HepG2 (cell line): ENCODE results near the gene HIPK2. TPM values are rescaled to one million over a fixed set of nuclear protein-coding genes. Genes with fewer than 3 reads are reported as not detected.

Experiments used
- NR2F1 ChIP-seq, 2 experiments: fragments of 450-650 bp in 1 of 2; formaldehyde crosslinking in 1 of 2; IDR thresholded peaks; 2 replicates each; pipeline versions ENCODE4 v1.5.0 to v1.6.1; 2016 to 2020; ENCODE audit warnings: mild to moderate bottlenecking in 1 of 2, missing compliant biosample characterization in 1 of 2, missing genetic modification reagents in 1 of 2, moderate library complexity in 1 of 2
- ZNF605 ChIP-seq: sonication (generic); formaldehyde crosslinking; IDR thresholded peaks from 2 replicates; pipeline ENCODE4 v1.8.0; 2022; ENCODE audit warnings: mild to moderate bottlenecking, missing genetic modification reagents
- ZNF703 ChIP-seq: sonication (generic); formaldehyde crosslinking; IDR thresholded peaks from 2 replicates; pipeline ENCODE4 v1.5.1; 2020; ENCODE audit warnings: missing genetic modification reagents, mild to moderate bottlenecking, moderate library complexity, borderline replicate concordance
- ZNF816 ChIP-seq: sonication (generic); formaldehyde crosslinking; IDR thresholded peaks from 2 replicates; pipeline ENCODE4 v1.8.0; 2022; ENCODE audit warnings: missing genetic modification reagents, mild to moderate bottlenecking, borderline replicate concordance
- polyA plus RNA-seq, 8 experiments: library from polyadenylated mRNA; depleted of rRNA in 3 of 8; stranded (reverse) in 7 of 8; unstranded in 1 of 8; fragments of >200 nt; fragmentation: Illumina TruSeq in 4 of 8; extraction: Trizol in 4 of 8; gene quantifications; 2 replicates each; pipeline versions ENCODE4 v1.2.1 to v1.2.3, GENCODE V29; 2011 to 2016; ENCODE audit warnings: low read depth in 4 of 8, missing spikeins in 1 of 8, mixed read lengths in 1 of 8; ENCODE audit not compliant: insufficient read depth in 1 of 8
- total RNA-seq, 5 experiments: library from RNA; depleted of rRNA; stranded (reverse); fragments of >200 nt; fragmentation: Illumina TruSeq; extraction: Trizol; gene quantifications; 2 replicates each; pipeline ENCODE4 v1.2.3, GENCODE V29; 2016; ENCODE audit warnings: low read depth in 1 of 5
- TF ChIP-seq, protein P1 (sequence below), 2 experiments: sonication (generic) in 1 of 2; formaldehyde crosslinking in 1 of 2; IDR thresholded peaks; 2 replicates each; pipeline versions ENCODE4 v1.6.1 to v1.9.0; 2014 to 2022; ENCODE audit warnings: antibody characterized with exemption in 1 of 2, borderline replicate concordance in 1 of 2, inconsistent platforms in 1 of 2, low read depth in 1 of 2, missing genetic modification reagents in 1 of 2
- TF ChIP-seq, protein P2 (sequence below): sonication (generic); formaldehyde crosslinking; IDR thresholded peaks from 2 replicates; pipeline ENCODE4 v1.4.0; 2020; ENCODE audit warnings: missing genetic modification reagents

HIPK2 gene
- total and polyA plus RNA-seq, 2 of the 13 experiments (the other 11 are each of a cell fraction or from before 2014, with no cell fraction given) = 14.4 to 20.2 TPM

DNA sequence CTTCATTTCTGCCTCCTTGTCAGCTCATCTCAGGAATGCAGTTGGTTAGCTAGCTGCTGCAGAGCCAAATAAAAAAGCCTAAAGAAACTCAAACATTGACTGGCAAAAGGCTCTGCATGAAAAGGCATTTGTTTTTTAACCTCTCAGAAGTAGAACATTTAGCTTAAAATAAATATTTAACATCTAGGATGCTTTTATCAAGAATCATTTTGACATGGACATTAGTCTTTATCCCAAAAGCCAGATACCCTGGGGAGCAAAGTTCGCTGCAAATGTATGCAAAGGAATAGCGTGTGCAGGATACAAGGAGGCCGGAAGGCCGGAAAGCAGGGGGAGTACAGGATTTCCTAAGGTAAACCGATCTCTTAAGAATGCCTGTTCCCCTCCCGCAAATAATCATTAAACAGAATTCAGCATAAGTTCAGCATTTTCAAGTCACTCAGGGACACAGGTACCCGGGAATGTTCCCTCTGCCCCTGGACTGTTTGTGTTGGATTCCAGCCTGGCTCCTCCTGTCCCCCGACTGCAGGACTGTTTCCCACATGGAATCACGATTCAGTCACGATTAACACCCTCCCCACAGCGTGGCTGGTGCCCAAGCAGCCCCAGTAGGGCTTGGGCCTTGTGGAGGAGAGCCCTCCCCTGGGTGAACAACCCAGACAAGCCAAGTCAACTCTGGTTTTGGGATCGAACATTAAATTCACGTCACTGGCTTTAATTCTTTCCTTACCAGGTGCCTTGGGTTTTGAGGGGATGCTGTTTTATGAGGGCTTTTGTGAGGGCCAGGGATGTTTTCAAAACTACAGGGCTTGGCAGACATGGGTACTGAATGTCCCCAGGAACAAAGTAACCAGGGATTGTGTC is 97.8 kb downstream of the HIPK2 start (continued):
- TF ChIP-seq, protein P1, sequence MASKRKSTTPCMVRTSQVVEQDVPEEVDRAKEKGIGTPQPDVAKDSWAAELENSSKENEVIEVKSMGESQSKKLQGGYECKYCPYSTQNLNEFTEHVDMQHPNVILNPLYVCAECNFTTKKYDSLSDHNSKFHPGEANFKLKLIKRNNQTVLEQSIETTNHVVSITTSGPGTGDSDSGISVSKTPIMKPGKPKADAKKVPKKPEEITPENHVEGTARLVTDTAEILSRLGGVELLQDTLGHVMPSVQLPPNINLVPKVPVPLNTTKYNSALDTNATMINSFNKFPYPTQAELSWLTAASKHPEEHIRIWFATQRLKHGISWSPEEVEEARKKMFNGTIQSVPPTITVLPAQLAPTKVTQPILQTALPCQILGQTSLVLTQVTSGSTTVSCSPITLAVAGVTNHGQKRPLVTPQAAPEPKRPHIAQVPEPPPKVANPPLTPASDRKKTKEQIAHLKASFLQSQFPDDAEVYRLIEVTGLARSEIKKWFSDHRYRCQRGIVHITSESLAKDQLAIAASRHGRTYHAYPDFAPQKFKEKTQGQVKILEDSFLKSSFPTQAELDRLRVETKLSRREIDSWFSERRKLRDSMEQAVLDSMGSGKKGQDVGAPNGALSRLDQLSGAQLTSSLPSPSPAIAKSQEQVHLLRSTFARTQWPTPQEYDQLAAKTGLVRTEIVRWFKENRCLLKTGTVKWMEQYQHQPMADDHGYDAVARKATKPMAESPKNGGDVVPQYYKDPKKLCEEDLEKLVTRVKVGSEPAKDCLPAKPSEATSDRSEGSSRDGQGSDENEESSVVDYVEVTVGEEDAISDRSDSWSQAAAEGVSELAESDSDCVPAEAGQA (IDR thresholded peaks at IDR 0.05; ENCODE audit: low read depth) = no peak
- TF ChIP-seq, protein P1 (CRISPR knock-in tag; IDR thresholded peaks at IDR 0.05; ENCODE audit: borderline replicate concordance) = no peak
- TF ChIP-seq ZNF703 (CRISPR knock-in tag) = no peak
- TF ChIP-seq NR2F1 (CRISPR knock-in tag; IDR thresholded peaks at IDR 0.05) = no peak
- TF ChIP-seq ZNF816 = no peak
- TF ChIP-seq, protein P2, sequence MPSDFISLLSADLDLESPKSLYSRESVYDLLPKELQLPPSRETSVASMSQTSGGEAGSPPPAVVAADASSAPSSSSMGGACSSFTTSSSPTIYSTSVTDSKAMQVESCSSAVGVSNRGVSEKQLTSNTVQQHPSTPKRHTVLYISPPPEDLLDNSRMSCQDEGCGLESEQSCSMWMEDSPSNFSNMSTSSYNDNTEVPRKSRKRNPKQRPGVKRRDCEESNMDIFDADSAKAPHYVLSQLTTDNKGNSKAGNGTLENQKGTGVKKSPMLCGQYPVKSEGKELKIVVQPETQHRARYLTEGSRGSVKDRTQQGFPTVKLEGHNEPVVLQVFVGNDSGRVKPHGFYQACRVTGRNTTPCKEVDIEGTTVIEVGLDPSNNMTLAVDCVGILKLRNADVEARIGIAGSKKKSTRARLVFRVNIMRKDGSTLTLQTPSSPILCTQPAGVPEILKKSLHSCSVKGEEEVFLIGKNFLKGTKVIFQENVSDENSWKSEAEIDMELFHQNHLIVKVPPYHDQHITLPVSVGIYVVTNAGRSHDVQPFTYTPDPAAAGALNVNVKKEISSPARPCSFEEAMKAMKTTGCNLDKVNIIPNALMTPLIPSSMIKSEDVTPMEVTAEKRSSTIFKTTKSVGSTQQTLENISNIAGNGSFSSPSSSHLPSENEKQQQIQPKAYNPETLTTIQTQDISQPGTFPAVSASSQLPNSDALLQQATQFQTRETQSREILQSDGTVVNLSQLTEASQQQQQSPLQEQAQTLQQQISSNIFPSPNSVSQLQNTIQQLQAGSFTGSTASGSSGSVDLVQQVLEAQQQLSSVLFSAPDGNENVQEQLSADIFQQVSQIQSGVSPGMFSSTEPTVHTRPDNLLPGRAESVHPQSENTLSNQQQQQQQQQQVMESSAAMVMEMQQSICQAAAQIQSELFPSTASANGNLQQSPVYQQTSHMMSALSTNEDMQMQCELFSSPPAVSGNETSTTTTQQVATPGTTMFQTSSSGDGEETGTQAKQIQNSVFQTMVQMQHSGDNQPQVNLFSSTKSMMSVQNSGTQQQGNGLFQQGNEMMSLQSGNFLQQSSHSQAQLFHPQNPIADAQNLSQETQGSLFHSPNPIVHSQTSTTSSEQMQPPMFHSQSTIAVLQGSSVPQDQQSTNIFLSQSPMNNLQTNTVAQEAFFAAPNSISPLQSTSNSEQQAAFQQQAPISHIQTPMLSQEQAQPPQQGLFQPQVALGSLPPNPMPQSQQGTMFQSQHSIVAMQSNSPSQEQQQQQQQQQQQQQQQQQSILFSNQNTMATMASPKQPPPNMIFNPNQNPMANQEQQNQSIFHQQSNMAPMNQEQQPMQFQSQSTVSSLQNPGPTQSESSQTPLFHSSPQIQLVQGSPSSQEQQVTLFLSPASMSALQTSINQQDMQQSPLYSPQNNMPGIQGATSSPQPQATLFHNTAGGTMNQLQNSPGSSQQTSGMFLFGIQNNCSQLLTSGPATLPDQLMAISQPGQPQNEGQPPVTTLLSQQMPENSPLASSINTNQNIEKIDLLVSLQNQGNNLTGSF (CRISPR knock-in tag) = no peak
- no peak for TF ChIP-seq ZNF605
